HG03025 (cell line): ENCODE results near the gene STXBP4.

Experiments used
- ATAC-seq: cut with Tn5 transposase; IDR thresholded peaks from one replicate; pipeline ENCODE4 v1.9.1; 2021; ENCODE audit warnings: mild to moderate bottlenecking, moderate library complexity; ENCODE audit not compliant: unreplicated experiment, low FRiP score

STXBP4 gene

DNA sequence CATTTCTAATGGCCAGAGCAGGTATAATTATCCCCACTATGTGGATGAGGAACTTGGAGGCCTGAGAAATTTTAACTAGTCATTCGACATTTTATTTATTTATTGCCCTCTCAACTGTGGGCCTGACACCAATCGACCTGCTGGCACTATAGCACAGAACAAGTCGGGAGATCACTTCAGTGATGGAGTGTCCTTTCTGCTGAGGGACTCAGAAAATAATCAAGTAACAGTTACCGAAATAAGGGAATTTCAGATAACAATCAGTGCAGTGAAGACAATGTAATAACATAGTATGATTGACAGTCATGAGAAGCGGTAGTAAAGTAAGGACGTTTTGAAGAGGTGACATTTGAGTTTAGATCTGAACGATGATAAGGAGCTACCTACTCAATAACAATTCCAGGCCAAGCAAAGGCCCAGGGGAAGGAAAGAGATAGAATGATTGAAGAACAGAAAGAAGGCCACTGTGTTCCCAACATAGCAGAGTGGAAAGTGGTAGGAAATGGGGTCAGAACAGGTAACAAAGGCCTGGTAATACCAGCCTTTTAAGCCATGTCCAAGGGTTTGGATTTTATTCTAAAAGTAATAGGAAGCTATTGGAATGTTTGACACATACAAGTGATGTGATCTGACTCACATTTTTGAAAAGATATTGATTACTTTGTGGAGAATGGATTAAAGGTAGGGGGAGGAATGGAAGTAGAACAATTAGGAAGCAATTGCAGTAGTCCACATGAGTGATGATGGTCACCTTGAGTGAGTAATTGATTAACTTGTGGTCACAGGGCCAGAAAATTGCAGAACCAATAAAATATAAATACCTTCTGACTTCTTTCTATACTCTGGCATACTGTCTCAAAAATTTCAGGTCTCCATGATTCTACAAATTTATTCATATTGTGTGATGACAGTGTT lies 1.4 kb downstream of the STXBP4 start:
- ATAC-seq: no peak

GRCh38 chr17:54971147-54971546 lies 2.6 kb downstream of the STXBP4 start:
- ATAC-seq: no peak

DNA sequence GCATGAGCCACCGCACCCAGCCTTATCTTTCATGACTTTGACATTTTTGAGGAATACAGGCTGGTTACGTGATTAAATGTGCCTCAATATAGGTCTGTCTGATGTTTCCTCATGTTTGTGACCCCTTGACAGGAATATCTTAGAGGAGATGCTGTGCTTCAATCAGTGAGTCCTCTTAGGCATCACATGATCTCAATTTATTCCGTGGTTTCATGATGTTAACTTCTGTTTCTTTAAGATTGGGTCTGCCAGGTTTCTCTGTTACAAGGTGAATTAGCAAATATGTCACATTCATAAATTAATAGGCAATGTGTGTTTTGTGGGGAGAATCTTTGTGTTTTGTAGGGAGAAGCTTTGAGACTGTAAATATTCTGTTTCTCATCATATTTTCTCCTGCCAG lies 3.3 kb downstream of the STXBP4 start:
- ATAC-seq: no peak

GRCh38 chr17:54972406-54973138 lies 4.0 kb downstream of the STXBP4 start:
- no peak for ATAC-seq

- no peak for ATAC-seq
These were observed 6.2 kb downstream of the STXBP4 start for GRCh38 chr17:54974759-54975158.

DNA sequence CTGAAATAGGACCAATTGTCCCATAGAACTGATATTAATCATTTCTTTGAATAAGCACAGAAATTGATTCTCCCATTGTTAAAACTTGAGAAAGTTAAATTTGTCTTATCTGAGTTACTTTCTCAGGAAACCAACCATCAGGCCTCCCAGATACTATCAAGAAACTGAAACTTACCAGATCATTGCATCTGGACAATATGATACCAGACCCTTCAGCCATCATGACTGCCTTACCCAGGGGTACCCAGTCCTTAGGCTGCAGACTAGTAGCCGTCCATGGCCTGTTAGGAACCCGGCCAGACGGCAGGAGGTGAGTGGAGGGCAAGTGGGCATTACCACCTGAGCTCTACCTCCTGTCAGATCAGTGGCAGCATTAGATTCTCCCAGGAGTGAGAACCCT lies 7.8 kb downstream of the STXBP4 start:
- ATAC-seq: no peak

DNA sequence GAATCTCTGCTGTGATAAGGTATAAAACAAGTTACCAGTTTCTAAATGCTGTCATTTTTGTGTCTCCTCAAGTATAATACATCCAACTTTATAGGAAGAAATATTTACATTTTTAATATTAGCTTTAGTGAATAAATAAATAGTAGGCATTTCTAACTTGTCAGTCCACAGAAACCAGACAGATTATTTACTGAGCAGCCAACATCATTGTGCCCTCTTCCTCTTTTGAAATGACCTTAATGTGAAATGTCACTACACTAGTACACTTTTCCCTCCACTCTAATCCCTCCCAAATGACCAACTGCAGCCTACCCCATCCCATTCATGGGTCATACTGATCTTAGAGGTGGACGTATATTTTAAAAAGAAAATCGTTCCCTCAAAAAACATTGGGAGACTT lies 9.2 kb downstream of the STXBP4 start:
- no peak for ATAC-seq

- ATAC-seq: no peak
These were observed 11.1 kb downstream of the STXBP4 start for GRCh38 chr17:54979657-54980056.

DNA sequence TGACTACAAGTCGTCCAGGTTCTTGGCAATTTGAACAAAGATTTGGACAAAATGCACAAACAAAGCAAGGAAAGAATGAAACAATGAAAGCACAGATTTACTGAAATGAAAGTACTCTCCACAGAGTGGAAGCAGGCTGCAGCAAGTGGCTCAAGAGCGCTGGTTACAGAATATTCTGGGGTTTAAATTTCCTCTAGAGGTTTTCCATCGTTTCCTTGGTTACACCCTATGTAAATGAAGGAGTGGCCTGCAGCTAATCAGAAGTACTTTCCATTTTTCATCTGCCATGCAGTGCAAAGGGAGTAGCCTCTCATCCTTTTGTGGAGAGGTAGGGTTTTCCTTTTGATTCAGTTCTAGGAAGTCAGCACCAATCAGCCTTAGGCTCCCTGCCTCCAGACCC lies 11.8 kb downstream of the STXBP4 start:
- no peak for ATAC-seq

GRCh38 chr17:54982399-54982798 lies 13.8 kb downstream of the STXBP4 start:
- no peak for ATAC-seq

GRCh38 chr17:54983260-54983659 lies 14.7 kb downstream of the STXBP4 start:
- ATAC-seq: no peak

- ATAC-seq: no peak
These were observed 16.9 kb downstream of the STXBP4 start for GRCh38 chr17:54985476-54985875.

GRCh38 chr17:54990118-54990517 lies 21.6 kb downstream of the STXBP4 start:
- no peak for ATAC-seq

DNA sequence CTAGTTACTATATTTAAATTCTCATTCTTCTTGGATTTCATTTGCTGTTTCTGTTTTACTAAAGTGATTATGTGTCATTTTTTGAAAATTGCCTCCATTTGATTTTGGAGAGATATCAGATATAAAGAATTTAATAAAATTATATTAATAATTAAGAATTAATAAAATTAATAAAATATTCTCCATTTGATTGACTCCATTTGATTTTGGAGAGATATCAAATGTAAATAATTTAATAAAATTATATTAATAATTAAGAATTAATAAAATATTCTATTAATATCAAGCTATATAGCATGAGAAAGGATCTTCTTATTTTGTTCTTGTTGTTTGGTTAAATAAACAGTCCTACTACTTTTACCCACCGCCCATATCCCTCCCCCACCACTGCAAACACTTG lies 23.0 kb downstream of the STXBP4 start:
- ATAC-seq: no peak

DNA sequence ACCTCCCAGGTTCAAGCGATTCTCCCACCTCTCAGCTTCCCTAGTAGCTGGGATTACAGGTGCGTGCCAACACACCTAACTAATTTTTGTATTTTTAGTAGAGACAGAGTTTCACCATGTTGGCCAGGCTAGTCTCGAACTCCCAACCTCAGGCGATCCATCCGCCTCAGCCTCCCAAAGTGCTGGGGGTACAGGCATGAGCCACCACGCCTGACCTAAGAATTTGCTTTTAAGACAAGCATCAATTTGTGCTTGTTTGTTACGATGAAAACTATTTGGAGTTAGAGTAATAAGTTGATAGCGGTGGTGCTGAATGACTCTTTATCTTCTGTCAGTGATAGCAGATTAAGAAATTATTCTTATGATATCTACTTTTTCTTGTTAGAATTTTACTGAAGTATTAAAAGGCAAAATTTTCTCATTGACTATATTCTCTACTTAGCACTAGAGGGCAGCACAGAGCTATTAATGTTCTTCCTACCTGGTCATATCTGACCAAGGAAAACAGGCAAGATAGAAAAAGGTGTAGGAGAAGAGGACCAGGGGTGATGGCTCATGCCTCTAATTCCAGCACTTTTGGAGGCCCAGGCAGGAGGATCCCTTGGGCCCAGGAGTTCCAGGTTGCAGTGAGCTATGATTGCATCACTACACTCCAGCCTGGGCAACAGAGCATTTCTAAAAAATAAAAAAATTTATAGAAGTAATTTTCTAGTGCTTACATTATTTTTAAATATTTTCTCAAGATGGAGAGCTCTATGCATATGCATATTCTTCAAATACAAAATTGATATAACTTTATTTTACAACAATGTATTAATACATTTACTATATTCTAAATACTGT lies 24.5 kb downstream of the STXBP4 start:
- ATAC-seq: no peak

DNA sequence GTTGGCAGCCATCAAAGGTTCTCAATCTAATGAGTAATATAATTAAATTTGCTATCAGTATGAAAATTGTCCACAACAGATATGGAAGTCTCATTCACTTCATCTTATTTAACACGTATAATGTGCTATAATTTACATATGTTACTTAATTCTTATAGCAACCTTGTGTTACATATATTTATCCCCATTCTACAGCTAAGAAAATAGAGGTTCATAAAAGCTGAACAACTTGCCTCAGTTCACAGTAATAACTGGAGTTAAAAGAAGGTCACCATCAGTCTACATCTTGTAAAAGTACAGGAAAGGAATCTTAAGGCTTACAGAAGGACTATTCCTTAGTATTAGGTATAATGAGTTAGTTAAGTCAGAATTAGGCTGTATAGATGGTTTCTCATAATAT lies 27.9 kb downstream of the STXBP4 start:
- ATAC-seq: no peak

DNA sequence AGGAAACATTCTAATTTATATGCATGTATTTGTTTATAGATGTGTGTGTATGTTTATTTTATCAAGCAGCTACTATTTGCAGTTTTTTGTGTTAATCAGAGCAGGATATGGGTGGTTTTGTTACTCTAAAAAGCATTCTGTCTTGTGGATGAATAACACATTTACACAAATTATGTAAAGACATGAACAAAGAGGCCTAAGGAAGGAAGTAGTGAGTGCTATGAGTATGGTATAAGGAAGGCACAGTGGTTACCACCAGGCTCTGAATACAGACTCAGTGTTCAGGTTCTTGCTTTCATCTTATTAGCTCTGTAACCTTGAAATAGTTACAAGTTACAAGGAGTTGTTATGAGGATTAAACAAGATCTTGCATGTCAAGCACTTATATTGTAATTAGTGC lies 33.9 kb downstream of the STXBP4 start:
- no peak for ATAC-seq

DNA sequence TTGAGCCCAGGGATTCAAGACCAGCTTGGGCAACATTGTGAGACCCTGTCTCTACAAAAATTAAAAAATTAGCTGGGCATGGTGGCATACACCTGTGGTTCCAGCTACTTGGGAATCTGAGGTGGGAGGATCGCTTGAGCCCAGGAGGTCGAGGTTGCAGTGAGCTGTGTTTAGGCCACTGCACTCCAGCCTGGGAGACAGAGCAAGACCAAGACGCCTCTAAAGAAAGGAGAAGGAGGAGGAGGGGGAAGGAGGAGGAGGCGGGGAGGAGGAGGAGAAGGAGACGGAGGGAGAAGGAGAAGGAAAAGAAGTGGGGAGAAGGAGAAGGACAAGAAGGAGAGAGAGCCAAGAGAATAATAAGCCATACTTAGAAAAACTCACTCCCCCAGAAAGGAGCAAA lies 35.9 kb downstream of the STXBP4 start:
- ATAC-seq: no peak

DNA sequence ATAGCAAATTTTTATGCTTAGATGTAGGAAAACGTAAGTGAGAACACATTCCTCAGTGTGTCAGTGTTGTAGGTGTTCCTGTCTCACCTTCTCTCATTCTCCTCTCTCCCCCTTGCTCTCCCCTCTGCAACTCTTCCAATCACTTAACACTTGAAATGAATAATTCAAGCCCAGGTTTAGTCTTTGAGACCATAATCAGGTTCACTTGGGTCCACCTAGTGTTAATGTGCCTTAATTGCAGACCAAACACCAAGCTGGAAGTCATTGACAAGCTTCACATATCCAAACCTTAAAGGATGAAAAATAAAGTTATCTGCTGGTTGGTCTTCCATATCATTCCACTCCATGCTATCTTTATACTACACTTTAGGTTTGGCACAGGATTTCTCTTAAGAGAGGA lies 37.0 kb downstream of the STXBP4 start:
- ATAC-seq: no peak

GRCh38 chr17:55023626-55024025 lies 55.1 kb downstream of the STXBP4 start:
- no peak for ATAC-seq

GRCh38 chr17:55037828-55038227 lies 69.3 kb downstream of the STXBP4 start:
- peak; percentile 99 for ATAC-seq
